Measurements from ENCODE around the gene KDM5B. TPM values are rescaled to one million over a fixed set of nuclear protein-coding genes. Genes with fewer than 3 reads are reported as not detected.

KDM5B gene
- total RNA-seq, 1 donor from 2014 or later = 126 TPM

DNA sequence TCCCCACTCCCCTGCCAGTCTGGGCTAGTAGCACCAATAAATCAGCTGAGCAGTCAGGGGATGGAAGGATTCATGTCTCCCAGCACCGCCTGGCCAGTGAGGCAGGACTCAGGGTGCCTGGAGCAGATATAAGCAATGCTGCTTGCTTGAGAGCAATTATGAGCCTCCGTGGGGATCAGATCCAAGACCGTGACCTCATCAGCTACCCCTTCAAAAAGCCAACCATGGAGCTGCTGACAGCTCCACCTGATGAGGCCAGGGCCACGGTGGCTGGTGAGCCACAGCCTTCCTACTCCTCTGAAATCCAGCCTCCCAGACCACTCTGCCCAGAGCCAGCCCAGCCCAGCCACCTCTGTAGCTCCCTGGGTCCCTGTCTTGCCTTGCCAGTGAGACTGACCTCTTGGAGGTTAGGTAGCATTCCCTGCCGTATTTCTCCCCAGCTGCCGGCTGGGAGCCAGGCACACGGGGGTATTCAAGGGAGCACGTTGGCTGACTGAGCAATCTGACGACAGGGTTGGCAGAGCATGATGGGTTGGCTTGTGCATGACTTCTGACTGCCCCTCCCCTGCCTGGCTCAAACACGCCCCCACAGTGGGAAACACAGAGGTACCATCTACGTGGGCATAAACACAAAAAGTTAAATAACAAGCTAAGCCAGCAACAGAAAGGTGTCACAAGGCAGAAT is 126.3 kb downstream of the KDM5B start:
- no peak for DNase-seq (ENCODE audit: low spot score)
- Mint-ChIP-seq H3K4me1 (ENCODE audit: low read depth) (peaks cover 5% of the 10 kb centered on the region), H3K36me3 (ENCODE audit: low read depth) (peaks cover 2% of the 10 kb centered on the region), H3K9me3 (ENCODE audit: low read depth) (peaks cover 5% of the 10 kb centered on the region), H3K27me3 (ENCODE audit: low read depth) (peaks cover 74% of the 10 kb centered on the region), H3K27ac (ENCODE audit: unreplicated experiment) (no peak overlapping the region), H3K4me3 (ENCODE audit: unreplicated experiment) (no peak overlapping the region)
- TF ChIP-seq, protein P1, sequence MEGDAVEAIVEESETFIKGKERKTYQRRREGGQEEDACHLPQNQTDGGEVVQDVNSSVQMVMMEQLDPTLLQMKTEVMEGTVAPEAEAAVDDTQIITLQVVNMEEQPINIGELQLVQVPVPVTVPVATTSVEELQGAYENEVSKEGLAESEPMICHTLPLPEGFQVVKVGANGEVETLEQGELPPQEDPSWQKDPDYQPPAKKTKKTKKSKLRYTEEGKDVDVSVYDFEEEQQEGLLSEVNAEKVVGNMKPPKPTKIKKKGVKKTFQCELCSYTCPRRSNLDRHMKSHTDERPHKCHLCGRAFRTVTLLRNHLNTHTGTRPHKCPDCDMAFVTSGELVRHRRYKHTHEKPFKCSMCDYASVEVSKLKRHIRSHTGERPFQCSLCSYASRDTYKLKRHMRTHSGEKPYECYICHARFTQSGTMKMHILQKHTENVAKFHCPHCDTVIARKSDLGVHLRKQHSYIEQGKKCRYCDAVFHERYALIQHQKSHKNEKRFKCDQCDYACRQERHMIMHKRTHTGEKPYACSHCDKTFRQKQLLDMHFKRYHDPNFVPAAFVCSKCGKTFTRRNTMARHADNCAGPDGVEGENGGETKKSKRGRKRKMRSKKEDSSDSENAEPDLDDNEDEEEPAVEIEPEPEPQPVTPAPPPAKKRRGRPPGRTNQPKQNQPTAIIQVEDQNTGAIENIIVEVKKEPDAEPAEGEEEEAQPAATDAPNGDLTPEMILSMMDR (IDR thresholded peaks at IDR 0.05) = no peak

DNA sequence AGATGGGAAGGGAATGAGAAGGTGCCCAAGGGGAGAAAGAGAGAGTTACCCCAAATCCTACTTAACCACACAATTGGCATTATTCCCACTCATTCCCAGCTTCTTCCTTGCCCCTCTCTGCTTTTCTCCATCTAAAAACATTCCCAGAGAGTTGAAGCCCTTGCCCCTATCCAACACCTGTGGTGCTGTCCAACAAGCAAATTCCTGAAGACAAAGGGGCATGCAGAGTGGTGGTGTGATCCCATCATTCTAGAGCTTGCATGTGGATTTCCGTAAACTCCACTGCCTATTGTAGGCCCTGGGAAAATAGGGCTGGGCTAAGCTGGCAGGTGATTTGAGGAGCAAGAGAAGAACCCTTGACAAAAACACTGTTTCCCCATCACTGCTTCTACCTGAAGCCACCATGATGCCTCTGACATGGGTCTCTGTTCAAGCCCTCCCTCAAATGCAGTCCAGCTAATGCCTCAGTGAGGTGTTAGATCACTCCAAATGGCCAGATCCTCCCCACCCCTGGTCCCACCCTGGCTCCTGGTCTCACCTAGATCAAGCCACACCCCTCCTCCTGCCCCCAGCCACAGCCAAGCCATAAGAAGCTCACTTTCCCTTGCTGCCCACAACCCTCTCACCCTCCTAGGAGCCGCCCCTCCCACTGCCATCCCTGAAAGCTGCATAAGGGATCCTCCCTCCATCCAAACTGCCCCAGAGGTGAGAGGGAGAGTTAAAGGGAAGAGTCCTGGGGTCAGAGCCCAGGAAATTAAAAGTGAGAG is 127.5 kb downstream of the KDM5B start:
- no peak overlapping the region for H3K4me3 Mint-ChIP-seq (ENCODE audit: unreplicated experiment)
- H3K27me3 Mint-ChIP-seq (ENCODE audit: low read depth) = peaks cover 71% of the 10 kb centered on the region
- H3K4me1 Mint-ChIP-seq (ENCODE audit: low read depth) = peaks cover 5% of the 10 kb centered on the region
- no peaks in the 10 kb centered on the region for H3K36me3 Mint-ChIP-seq (ENCODE audit: low read depth)
- H3K27ac Mint-ChIP-seq (ENCODE audit: unreplicated experiment) = no peak overlapping the region
- TF ChIP-seq, protein P1 (IDR thresholded peaks at IDR 0.05) = no peak
- DNase-seq (ENCODE audit: low spot score) = no peak
- H3K9me3 Mint-ChIP-seq (ENCODE audit: low read depth) = peaks cover 6% of the 10 kb centered on the region

DNA sequence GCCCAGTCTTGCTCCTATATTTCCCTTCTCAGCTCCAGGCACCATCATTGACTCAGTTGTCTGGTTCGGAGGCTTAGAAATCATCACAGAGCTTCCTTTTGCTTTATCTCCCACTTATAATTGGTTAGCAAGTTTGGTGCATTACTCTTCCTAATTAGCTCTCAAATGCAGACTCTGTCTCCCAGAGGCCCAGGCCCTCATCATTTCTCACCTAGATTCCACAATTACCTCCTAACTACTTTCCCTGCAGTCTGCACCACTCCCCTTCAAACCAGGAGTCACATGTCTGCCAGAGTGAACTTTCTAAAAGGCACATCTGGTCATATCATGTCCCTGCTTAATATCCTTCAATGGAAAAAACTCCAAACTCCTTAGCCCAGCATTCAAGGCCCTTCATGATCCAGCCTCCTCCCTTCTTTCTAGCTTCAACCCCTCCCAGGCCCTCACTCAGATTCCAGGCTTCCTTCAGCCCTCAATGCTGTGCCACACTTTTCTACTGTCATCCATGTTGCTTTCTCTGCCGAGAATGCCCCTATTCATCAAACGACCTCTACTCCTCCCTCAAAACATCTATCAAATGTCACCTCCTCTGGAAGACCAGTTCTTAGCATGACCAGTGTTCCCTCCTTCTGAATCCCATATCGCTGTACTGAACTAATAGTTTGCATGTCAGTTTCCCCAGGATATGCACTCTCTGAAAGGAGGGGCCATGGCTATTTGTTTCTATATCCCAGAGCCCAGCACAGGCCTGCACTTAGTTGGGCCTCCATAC is 128.6 kb downstream of the KDM5B start:
- peaks cover 5% of the 10 kb centered on the region for H3K4me1 Mint-ChIP-seq (ENCODE audit: low read depth)
- peaks cover 67% of the 10 kb centered on the region for H3K27me3 Mint-ChIP-seq (ENCODE audit: low read depth)
- H3K4me3 Mint-ChIP-seq (ENCODE audit: unreplicated experiment) = no peak overlapping the region
- peaks cover 6% of the 10 kb centered on the region for H3K9me3 Mint-ChIP-seq (ENCODE audit: low read depth)
- H3K27ac Mint-ChIP-seq (ENCODE audit: unreplicated experiment) = no peak overlapping the region
- H3K36me3 Mint-ChIP-seq (ENCODE audit: low read depth) = no peaks in the 10 kb centered on the region
- DNase-seq (ENCODE audit: low spot score) = no peak
- TF ChIP-seq, protein P1 (IDR thresholded peaks at IDR 0.05) = no peak

DNA sequence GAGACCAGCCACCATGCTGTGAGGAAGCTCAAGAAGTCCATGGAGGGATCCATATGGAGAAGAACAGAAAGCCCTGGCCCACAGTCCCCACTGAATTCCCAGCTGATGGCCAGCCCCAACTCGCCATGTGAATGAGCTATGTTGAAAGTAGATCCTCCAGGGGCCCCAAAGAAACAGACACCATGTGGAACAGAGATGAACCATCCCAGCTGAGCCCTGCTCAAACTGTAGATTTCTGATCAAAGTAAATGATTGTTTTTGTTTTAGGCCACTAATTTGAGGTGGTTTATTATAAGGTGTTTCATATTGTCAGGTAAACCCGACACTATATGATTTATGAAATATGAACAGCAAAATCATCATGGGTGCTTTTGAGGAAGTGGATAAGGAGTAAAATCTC is 130.8 kb downstream of the KDM5B start:
- Mint-ChIP-seq H3K4me3 (ENCODE audit: unreplicated experiment) (no peak overlapping the region), H3K36me3 (ENCODE audit: low read depth) (no peaks in the 10 kb centered on the region), H3K27ac (ENCODE audit: unreplicated experiment) (no peak overlapping the region), H3K27me3 (ENCODE audit: low read depth) (peaks cover 58% of the 10 kb centered on the region), H3K9me3 (ENCODE audit: low read depth) (peaks cover 6% of the 10 kb centered on the region), H3K4me1 (ENCODE audit: low read depth) (no peaks in the 10 kb centered on the region)
- TF ChIP-seq, protein P1 (IDR thresholded peaks at IDR 0.05) = no peak
- no peak for DNase-seq (ENCODE audit: low spot score)

Other genes with a start within 250 kb of the KDM5B start
- gene SYT2, start 98.0 kb downstream of the KDM5B start, total RNA-seq = 0.07 TPM in 1 of 3 replicates, not detected in the others
- gene PCAT6, start 2.5 kb upstream of the KDM5B start, total RNA-seq = 4.2 to 6.8 TPM (median 4.5 TPM) in 3 replicates
- 14.6 to 16.4 TPM (median 15.3 TPM) in 3 replicates for gene RABIF, start 80.7 kb upstream of the KDM5B start, total RNA-seq
- 22.5 to 24.5 TPM (median 24.0 TPM) in 3 replicates for gene KLHL12, start 118.8 kb upstream of the KDM5B start, total RNA-seq
- 69.3 to 73.9 TPM (median 73.7 TPM) in 3 replicates for gene ADIPOR1, start 149.9 kb upstream of the KDM5B start, total RNA-seq
- gene CYB5R1, start 158.8 kb upstream of the KDM5B start, total RNA-seq = 45.6 to 48.9 TPM (median 46.0 TPM) in 3 replicates
- gene TMEM183A, start 199.0 kb upstream of the KDM5B start, total RNA-seq = 51.4 to 59.1 TPM (median 55.5 TPM) in 3 replicates
- gene PPFIA4, start 218.1 kb upstream of the KDM5B start, total RNA-seq = 6.0 to 16.3 TPM (median 14.7 TPM) in 3 replicates

All from chondrocyte (in vitro differentiated cells).